Liver (tissue), 9 donors: ENCODE data around the gene LUC7L3. TPM values are rescaled to one million over a fixed set of nuclear protein-coding genes. Genes with fewer than 3 reads are reported as not detected.

Experiments used
- DNase-seq: peaks from one replicate; pipeline ENCODE4 v3.0.0-alpha.2; 2017; ENCODE audit warnings: low spot score
- H3K27ac ChIP-seq, 2 donors: one replicate each; pipeline ENCODE4 v1.7.0; 2013; ENCODE audit warnings: inconsistent platforms in 2 of 2, low read length in 2 of 2, control low read depth in 1 of 2, low read depth in 1 of 2, mild to moderate bottlenecking in 1 of 2
- H3K27me3 ChIP-seq, 4 donors: one replicate each; pipeline versions ENCODE4 v1.6.1 to v1.7.0; 2013; ENCODE audit warnings: low read length in 3 of 4, inconsistent platforms in 1 of 4, mild to moderate bottlenecking in 1 of 4, moderate library complexity in 1 of 4; ENCODE audit not compliant: control insufficient read depth in 4 of 4, insufficient read depth in 4 of 4
- H3K36me3 ChIP-seq, 4 donors: one replicate each; pipeline versions ENCODE4 v1.6.1 to v1.7.0; 2013; ENCODE audit warnings: low read length in 3 of 4, mild to moderate bottlenecking in 3 of 4, low read depth in 1 of 4, moderate library complexity in 1 of 4; ENCODE audit not compliant: control insufficient read depth in 4 of 4, insufficient read depth in 3 of 4
- H3K4me1 ChIP-seq, 4 donors: one replicate each; pipeline versions ENCODE4 v1.6.1 to v1.7.0; 2013; ENCODE audit warnings: low read length in 3 of 4, mild to moderate bottlenecking in 3 of 4, moderate library complexity in 1 of 4; ENCODE audit not compliant: control insufficient read depth in 4 of 4, insufficient read depth in 4 of 4
- H3K4me3 ChIP-seq, 3 donors: one replicate each; pipeline versions ENCODE4 v1.6.1 to v1.7.0; 2013; ENCODE audit warnings: low read length in 3 of 3, control low read depth in 1 of 3, low read depth in 1 of 3, mild to moderate bottlenecking in 1 of 3
- H3K9ac ChIP-seq, 2 donors: one replicate each; pipeline ENCODE4 v1.7.0; 2013; ENCODE audit warnings: low read length in 2 of 2, mild to moderate bottlenecking in 2 of 2, moderate library complexity in 2 of 2, control low read depth in 1 of 2, low read depth in 1 of 2
- H3K9me3 ChIP-seq, 4 donors: one replicate each; pipeline versions ENCODE4 v1.6.1 to v1.7.0; 2013; ENCODE audit warnings: low read length in 3 of 4; ENCODE audit not compliant: control insufficient read depth in 4 of 4
- EGR1 ChIP-seq, 2 donors: IDR thresholded peaks; 2 replicates each; pipeline ENCODE4 v1.6.1; 2016 to 2018; ENCODE audit warnings: antibody characterized with exemption in 2 of 2, low read depth in 2 of 2
- FOXA1 ChIP-seq: IDR thresholded peaks from 2 replicates; pipeline ENCODE4 v1.6.1; 2016; ENCODE audit warnings: antibody characterized with exemption
- FOXA2 ChIP-seq: IDR thresholded peaks from 2 replicates; pipeline ENCODE4 v1.6.1; 2016; ENCODE audit warnings: antibody characterized with exemption
- GABPA ChIP-seq, 2 donors: IDR thresholded peaks in 1 of 2; conservative IDR thresholded peaks in 1 of 2; 2 replicates each; pipeline ENCODE4 v1.6.1; 2016; ENCODE audit warnings: antibody characterized with exemption in 2 of 2, mild to moderate bottlenecking in 1 of 2, moderate library complexity in 1 of 2
- HNF4A ChIP-seq, 2 donors: conservative IDR thresholded peaks; 2 replicates each; pipeline ENCODE4 v1.6.1; 2016; ENCODE audit warnings: antibody characterized with exemption in 2 of 2, mild to moderate bottlenecking in 2 of 2
- HNF4G ChIP-seq: IDR thresholded peaks from 2 replicates; pipeline ENCODE4 v1.6.1; 2016; ENCODE audit warnings: antibody characterized with exemption
- JUND ChIP-seq, 2 donors: IDR thresholded peaks; 2 replicates each; pipeline ENCODE4 v1.6.1; 2016; ENCODE audit warnings: antibody characterized with exemption in 2 of 2
- NR2F2 ChIP-seq: IDR thresholded peaks from 2 replicates; pipeline ENCODE4 v1.6.1; 2016; ENCODE audit warnings: antibody characterized with exemption
- RAD21 ChIP-seq, 2 donors: IDR thresholded peaks; 2 replicates each; pipeline ENCODE4 v1.6.1; 2016; ENCODE audit warnings: antibody characterized with exemption in 2 of 2, mild to moderate bottlenecking in 2 of 2
- RXRA ChIP-seq, 2 donors: IDR thresholded peaks; 2 replicates each; pipeline ENCODE4 v1.6.1; 2017 to 2018; ENCODE audit warnings: antibody characterized with exemption in 2 of 2, mild to moderate bottlenecking in 1 of 2
- SP1 ChIP-seq: IDR thresholded peaks from 2 replicates; pipeline ENCODE4 v1.6.1; 2018; ENCODE audit warnings: antibody characterized with exemption, mild to moderate bottlenecking
- TAF1 ChIP-seq: conservative IDR thresholded peaks from 2 replicates; pipeline ENCODE4 v1.6.1; 2016; ENCODE audit warnings: antibody characterized with exemption, mild to moderate bottlenecking
- YY1 ChIP-seq: IDR thresholded peaks from 2 replicates; pipeline ENCODE4 v1.6.1; 2016; ENCODE audit warnings: antibody characterized with exemption, mild to moderate bottlenecking
- WGBS: extraction: QIAGEN DNeasy Blood & Tissue Kit; methylation state at CpG from one replicate; pipeline ENCODE4 v1.1.7; 2013; 5-methylcytosine and 5-hydroxymethylcytosine counted together
- polyA plus RNA-seq, 2 donors: library from polyadenylated mRNA; stranded (reverse) in 1 of 2; unstranded in 1 of 2; fragments of 200-250 nt in 1 of 2; fragments of >200 nt in 1 of 2; fragmentation: Nextera tagmentation in 1 of 2; extraction: Ambion mirVana in 1 of 2; gene quantifications; one replicate each; pipeline versions ENCODE4 v1.2.1 to v1.2.3, GENCODE V29; 2013 to 2015
- total RNA-seq, 2 donors: library from RNA; depleted of rRNA; stranded (reverse); fragments of >200 nt; gene quantifications; one replicate each; pipeline ENCODE4 v1.2.3, GENCODE V29; 2014
- TF ChIP-seq, protein P1 (sequence below): IDR thresholded peaks from 2 replicates; pipeline ENCODE4 v1.6.1; 2016; ENCODE audit warnings: antibody characterized with exemption
- TF ChIP-seq, protein P2 (sequence below): IDR thresholded peaks from 2 replicates; pipeline ENCODE4 v1.6.1; 2016; ENCODE audit warnings: antibody characterized with exemption
- TF ChIP-seq, protein P3 (sequence below): IDR thresholded peaks from 2 replicates; pipeline ENCODE4 v1.6.1; 2016; ENCODE audit warnings: antibody characterized with exemption, mild to moderate bottlenecking
- TF ChIP-seq, protein P4 (sequence below): fragments of 150-350 bp; IDR thresholded peaks from 2 replicates; pipeline ENCODE4 v1.5.1; 2017; ENCODE audit warnings: improper control_type of control experiment, low read depth, low read length; ENCODE audit not compliant: missing input control
- TF ChIP-seq, protein P5 (sequence below): IDR thresholded peaks from 2 replicates; pipeline ENCODE4 v1.6.1; 2016; ENCODE audit warnings: antibody characterized with exemption
- donor health status: healthy.
- donor health status: healthy.
- donor health status: healthy.
- donor health status: healthy.
- donor health status: healthy.

Gene LUC7L3
- total and polyA plus RNA-seq, 4 donors = 15.5 to 126 (median 26.2) TPM

DNA sequence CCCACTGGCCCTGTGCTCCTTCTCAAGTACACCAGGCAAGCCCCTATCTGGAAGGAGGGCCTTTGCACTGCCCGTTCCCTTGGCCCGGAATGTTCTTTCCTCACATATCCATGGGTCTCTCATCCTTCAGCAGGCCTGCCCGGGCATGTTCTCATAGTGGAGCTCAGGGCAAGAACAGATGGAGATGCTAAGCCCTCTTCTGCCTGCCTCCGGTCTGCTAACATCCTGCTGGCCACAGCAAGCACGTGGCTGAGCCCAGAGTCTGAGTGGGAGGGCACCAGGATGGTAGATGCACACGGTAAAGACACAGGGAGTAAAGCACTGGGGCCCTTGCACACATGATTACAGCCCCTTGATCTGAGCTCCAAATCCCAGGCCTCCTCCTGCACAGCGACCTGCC is 67.7 kb downstream of the LUC7L3 start:
- H3K4me3 ChIP-seq = no peak overlapping the region
- TF ChIP-seq, protein P1, sequence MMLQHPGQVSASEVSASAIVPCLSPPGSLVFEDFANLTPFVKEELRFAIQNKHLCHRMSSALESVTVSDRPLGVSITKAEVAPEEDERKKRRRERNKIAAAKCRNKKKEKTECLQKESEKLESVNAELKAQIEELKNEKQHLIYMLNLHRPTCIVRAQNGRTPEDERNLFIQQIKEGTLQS = no peak
- TF ChIP-seq SP1 (no peak), HNF4G (no peak), YY1 (no peak), RXRA (IDR thresholded peaks at IDR 0.05) (no peak), HNF4A (conservative IDR thresholded peaks at IDR 0.05) (no peak), FOXA2 (no peak), TAF1 (no peak), RAD21 (IDR thresholded peaks at IDR 0.05) (no peak), FOXA1 (no peak), JUND (IDR thresholded peaks at IDR 0.05) (no peak), NR2F2 (no peak)
- TF ChIP-seq, protein P2, sequence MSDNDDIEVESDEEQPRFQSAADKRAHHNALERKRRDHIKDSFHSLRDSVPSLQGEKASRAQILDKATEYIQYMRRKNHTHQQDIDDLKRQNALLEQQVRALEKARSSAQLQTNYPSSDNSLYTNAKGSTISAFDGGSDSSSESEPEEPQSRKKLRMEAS = no peak
- TF ChIP-seq, protein P3, sequence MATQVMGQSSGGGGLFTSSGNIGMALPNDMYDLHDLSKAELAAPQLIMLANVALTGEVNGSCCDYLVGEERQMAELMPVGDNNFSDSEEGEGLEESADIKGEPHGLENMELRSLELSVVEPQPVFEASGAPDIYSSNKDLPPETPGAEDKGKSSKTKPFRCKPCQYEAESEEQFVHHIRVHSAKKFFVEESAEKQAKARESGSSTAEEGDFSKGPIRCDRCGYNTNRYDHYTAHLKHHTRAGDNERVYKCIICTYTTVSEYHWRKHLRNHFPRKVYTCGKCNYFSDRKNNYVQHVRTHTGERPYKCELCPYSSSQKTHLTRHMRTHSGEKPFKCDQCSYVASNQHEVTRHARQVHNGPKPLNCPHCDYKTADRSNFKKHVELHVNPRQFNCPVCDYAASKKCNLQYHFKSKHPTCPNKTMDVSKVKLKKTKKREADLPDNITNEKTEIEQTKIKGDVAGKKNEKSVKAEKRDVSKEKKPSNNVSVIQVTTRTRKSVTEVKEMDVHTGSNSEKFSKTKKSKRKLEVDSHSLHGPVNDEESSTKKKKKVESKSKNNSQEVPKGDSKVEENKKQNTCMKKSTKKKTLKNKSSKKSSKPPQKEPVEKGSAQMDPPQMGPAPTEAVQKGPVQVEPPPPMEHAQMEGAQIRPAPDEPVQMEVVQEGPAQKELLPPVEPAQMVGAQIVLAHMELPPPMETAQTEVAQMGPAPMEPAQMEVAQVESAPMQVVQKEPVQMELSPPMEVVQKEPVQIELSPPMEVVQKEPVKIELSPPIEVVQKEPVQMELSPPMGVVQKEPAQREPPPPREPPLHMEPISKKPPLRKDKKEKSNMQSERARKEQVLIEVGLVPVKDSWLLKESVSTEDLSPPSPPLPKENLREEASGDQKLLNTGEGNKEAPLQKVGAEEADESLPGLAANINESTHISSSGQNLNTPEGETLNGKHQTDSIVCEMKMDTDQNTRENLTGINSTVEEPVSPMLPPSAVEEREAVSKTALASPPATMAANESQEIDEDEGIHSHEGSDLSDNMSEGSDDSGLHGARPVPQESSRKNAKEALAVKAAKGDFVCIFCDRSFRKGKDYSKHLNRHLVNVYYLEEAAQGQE = no peak
- TF ChIP-seq, protein P4, sequence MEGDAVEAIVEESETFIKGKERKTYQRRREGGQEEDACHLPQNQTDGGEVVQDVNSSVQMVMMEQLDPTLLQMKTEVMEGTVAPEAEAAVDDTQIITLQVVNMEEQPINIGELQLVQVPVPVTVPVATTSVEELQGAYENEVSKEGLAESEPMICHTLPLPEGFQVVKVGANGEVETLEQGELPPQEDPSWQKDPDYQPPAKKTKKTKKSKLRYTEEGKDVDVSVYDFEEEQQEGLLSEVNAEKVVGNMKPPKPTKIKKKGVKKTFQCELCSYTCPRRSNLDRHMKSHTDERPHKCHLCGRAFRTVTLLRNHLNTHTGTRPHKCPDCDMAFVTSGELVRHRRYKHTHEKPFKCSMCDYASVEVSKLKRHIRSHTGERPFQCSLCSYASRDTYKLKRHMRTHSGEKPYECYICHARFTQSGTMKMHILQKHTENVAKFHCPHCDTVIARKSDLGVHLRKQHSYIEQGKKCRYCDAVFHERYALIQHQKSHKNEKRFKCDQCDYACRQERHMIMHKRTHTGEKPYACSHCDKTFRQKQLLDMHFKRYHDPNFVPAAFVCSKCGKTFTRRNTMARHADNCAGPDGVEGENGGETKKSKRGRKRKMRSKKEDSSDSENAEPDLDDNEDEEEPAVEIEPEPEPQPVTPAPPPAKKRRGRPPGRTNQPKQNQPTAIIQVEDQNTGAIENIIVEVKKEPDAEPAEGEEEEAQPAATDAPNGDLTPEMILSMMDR = no peak
- TF ChIP-seq, protein P5, sequence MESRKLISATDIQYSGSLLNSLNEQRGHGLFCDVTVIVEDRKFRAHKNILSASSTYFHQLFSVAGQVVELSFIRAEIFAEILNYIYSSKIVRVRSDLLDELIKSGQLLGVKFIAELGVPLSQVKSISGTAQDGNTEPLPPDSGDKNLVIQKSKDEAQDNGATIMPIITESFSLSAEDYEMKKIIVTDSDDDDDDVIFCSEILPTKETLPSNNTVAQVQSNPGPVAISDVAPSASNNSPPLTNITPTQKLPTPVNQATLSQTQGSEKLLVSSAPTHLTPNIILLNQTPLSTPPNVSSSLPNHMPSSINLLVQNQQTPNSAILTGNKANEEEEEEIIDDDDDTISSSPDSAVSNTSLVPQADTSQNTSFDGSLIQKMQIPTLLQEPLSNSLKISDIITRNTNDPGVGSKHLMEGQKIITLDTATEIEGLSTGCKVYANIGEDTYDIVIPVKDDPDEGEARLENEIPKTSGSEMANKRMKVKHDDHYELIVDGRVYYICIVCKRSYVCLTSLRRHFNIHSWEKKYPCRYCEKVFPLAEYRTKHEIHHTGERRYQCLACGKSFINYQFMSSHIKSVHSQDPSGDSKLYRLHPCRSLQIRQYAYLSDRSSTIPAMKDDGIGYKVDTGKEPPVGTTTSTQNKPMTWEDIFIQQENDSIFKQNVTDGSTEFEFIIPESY = no peak
- DNase-seq = no peak
- H3K9ac ChIP-seq = no peak overlapping the region
- no peaks in the 10 kb centered on the region for H3K27me3 ChIP-seq
- H3K4me1 ChIP-seq = peaks cover 3 to 11% (median 4%) of the 10 kb centered on the region in 4 donors
- H3K36me3 ChIP-seq = no peaks in the 10 kb centered on the region
- H3K9me3 ChIP-seq = no peaks in the 10 kb centered on the region
- WGBS = 92% methylated on average over 7 of the region's 7 CpGs
- no peak overlapping the region for H3K27ac ChIP-seq

DNA sequence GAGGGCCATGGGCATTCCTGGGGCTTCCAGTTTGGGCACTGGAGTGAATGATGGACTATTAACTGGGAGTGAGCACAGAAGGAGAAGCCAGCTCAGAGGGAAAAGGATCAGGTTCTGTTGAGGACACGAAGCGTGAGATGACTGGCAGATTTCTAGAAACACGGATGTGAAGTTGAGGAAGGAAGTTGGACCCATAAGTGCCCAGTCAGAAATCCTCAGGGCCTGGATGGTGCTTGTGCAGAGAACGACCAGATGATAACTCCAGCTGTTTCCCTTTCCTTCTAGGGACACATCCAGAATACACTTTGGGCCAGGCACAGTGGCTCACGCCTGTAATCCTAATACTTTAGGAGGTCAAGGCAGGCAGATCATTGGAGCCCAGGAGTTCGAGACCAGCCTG is 71.2 kb downstream of the LUC7L3 start:
- TF ChIP-seq, protein P1 = no peak
- TF ChIP-seq NR2F2 (no peak), JUND (IDR thresholded peaks at IDR 0.05) (no peak), TAF1 (no peak), YY1 (no peak), RXRA (IDR thresholded peaks at IDR 0.05) (no peak), RAD21 (IDR thresholded peaks at IDR 0.05) (no peak), GABPA (IDR thresholded peaks at IDR 0.05 in 1 of 2, conservative IDR thresholded peaks at IDR 0.05 in 1 of 2) (no peak), FOXA2 (no peak), EGR1 (IDR thresholded peaks at IDR 0.05; ENCODE audit: low read depth in 2 of 2) (no peak), HNF4A (conservative IDR thresholded peaks at IDR 0.05) (no peak), SP1 (no peak), FOXA1 (no peak)
- TF ChIP-seq, protein P3 = no peak
- TF ChIP-seq, protein P2 = no peak
- no peak for DNase-seq
- no peak overlapping the region for H3K4me3 ChIP-seq
- 74% methylated on average over 6 of the region's 6 CpGs for WGBS
- no peaks in the 10 kb centered on the region for H3K36me3 ChIP-seq
- H3K4me1 ChIP-seq = peaks cover 2 to 6% (median 3%) of the 10 kb centered on the region in 4 donors
- no peaks in the 10 kb centered on the region for H3K27me3 ChIP-seq
- no peak overlapping the region for H3K9ac ChIP-seq
- no peak overlapping the region for H3K27ac ChIP-seq
- no peaks in the 10 kb centered on the region for H3K9me3 ChIP-seq
